SH-SY5Y (cell line): ENCODE data around the gene HSP90AB1.

Experiments
- GATA2 ChIP-seq: IDR thresholded peaks from 2 replicates; pipeline ENCODE4 v1.6.1; 2011; ENCODE audit warnings: mild to moderate bottlenecking, low read depth, low read length
- GATA3 ChIP-seq: IDR thresholded peaks from 2 replicates; pipeline ENCODE4 v1.6.1; 2011; ENCODE audit warnings: low read depth, mild to moderate bottlenecking, low read length, moderate library complexity

DNA sequence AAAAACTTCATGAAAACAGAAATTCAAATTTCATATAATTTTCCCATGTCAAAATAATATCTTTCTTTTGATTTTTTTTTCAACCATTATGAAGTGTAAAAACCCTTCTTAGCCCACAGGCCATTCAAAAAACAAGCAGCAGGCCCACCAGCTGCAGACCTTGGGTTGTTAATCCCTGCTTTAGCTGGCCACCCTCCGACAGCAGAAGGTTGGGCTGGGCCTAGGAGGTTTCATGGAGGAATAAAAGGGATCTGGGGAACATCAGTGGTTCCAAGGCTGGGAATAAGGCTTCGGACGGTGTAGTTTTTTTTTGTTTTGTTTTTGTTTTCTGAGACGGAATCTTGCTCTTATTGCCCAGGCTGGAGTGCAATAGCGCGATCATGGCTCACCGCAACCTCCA, 3.6 kb upstream of the HSP90AB1 start:
- TF ChIP-seq GATA2 (no peak), GATA3 (no peak)
